K562 (cell line): ENCODE results near the gene ERP29. TPM values are rescaled to one million over a fixed set of nuclear protein-coding genes. Genes with fewer than 3 reads are reported as not detected.

ENCODE experiments used
- CHD2 ChIP-seq: IDR thresholded peaks from 2 replicates; pipeline ENCODE4 v1.6.1; 2011; ENCODE audit warnings: low read depth, low read length
- EHMT2 ChIP-seq: fragments of 450-650 bp; IDR thresholded peaks from 2 replicates; pipeline ENCODE4 v1.6.1; 2018; ENCODE audit warnings: antibody characterized with exemption
- FOXJ3 ChIP-seq: sonication (generic); formaldehyde crosslinking; IDR thresholded peaks from 2 replicates; pipeline ENCODE4 v1.4.0; 2020; ENCODE audit warnings: mild to moderate bottlenecking, missing genetic modification reagents
- JUND ChIP-seq, 2 experiments: IDR thresholded peaks; 2 replicates in 1 of 2; 3 replicates in 1 of 2; pipeline ENCODE4 v1.6.1; 2011; ENCODE audit warnings: borderline replicate concordance in 2 of 2, low read depth in 2 of 2, low read length in 2 of 2, improper control_type of control experiment in 1 of 2, missing biosample characterization in 1 of 2, missing genetic modification characterization in 1 of 2, missing genetic modification reagents in 1 of 2
- NFIC ChIP-seq: fragments of 450-650 bp; IDR thresholded peaks from 2 replicates; pipeline ENCODE4 v1.6.1; 2017; ENCODE audit warnings: mild to moderate bottlenecking, inconsistent platforms
- RBBP5 ChIP-seq: fragments of 200-600 bp; sonication (generic); IDR thresholded peaks from 2 replicates; pipeline ENCODE4 v1.6.1; 2012; ENCODE audit warnings: borderline replicate concordance, mild to moderate bottlenecking, low read length, control low read depth, inconsistent platforms; ENCODE audit not compliant: insufficient read depth, poor library complexity, severe bottlenecking
- RBM17 ChIP-seq: fragments of 200-400 bp; formaldehyde crosslinking; IDR thresholded peaks from 2 replicates; pipeline ENCODE4 v1.6.1; 2017; ENCODE audit warnings: low read depth, mild to moderate bottlenecking, low read length, borderline replicate concordance
- RCOR1 ChIP-seq, 2 experiments: IDR thresholded peaks; 2 replicates each; pipeline ENCODE4 v1.6.1; 2012; ENCODE audit warnings: low read depth in 2 of 2, low read length in 2 of 2, borderline replicate concordance in 1 of 2, improper control_type of control experiment in 1 of 2
- SETDB1 ChIP-seq: IDR thresholded peaks from one replicate; pipeline ENCODE4 v1.6.1; 2012; ENCODE audit warnings: low read length, control low read depth, inconsistent platforms
- SRF ChIP-seq, 2 experiments: fragments of 250-450, 450-650 bp in 1 of 2; sonication (Bioruptor Pico) in 1 of 2; sonication (generic) in 1 of 2; formaldehyde crosslinking; IDR thresholded peaks; 2 replicates each; pipeline versions ENCODE4 v1.5.0 to v1.5.1; 2020 to 2022; ENCODE audit warnings: mild to moderate bottlenecking in 1 of 2, missing genetic modification reagents in 1 of 2
- U2AF2 ChIP-seq: fragments of 200-400 bp; formaldehyde crosslinking; optimal IDR thresholded peaks from 2 replicates; pipeline ENCODE3; 2017; ENCODE audit warnings: low read depth, mild to moderate bottlenecking, low read length
- ZFX ChIP-seq: sonication (generic); formaldehyde crosslinking; IDR thresholded peaks from 2 replicates; pipeline ENCODE4 v1.8.0; 2022; ENCODE audit warnings: mild to moderate bottlenecking, missing genetic modification reagents, moderate library complexity
- polyA plus RNA-seq, 8 experiments: library from polyadenylated mRNA; depleted of rRNA in 4 of 8; stranded (reverse) in 5 of 8; unstranded in 3 of 8; fragments of >200 nt; fragmentation: Nextera tagmentation in 2 of 8; fragmentation: Illumina TruSeq in 1 of 8; extraction: Ambion mirVana in 2 of 8; extraction: Trizol in 1 of 8; gene quantifications; 2 replicates each; pipeline versions ENCODE4 v1.2.1 to v1.2.3, GENCODE V29; 2011 to 2014; ENCODE audit warnings: inconsistent platforms in 1 of 8, missing spikeins in 1 of 8
- total RNA-seq, 7 experiments: library from RNA; depleted of rRNA in 6 of 7; stranded (reverse); fragments of >200 nt in 6 of 7; fragmentation: Illumina TruSeq in 2 of 7; extraction: Trizol in 2 of 7; gene quantifications; 2 replicates each; pipeline versions ENCODE4 v1.2.1 to v1.2.3, GENCODE V29; 2011 to 2021; ENCODE audit warnings: low replicate concordance in 1 of 7
- TF ChIP-seq, protein P1 (sequence below), 2 experiments: fragments of 450-650 bp; IDR thresholded peaks; 2 replicates each; pipeline ENCODE4 v1.6.1; 2016; ENCODE audit warnings: mild to moderate bottlenecking in 2 of 2, borderline replicate concordance in 1 of 2, low read depth in 1 of 2, moderate library complexity in 1 of 2
- TF ChIP-seq, protein P2 (sequence below), 3 experiments: IDR thresholded peaks in 2 of 3; conservative IDR thresholded peaks in 1 of 3; 2 replicates each; pipeline ENCODE4 v1.5.1; 2011 to 2012; ENCODE audit warnings: low read length in 3 of 3, mild to moderate bottlenecking in 3 of 3, control low read depth in 2 of 3, improper control_type of control experiment in 1 of 3, inconsistent platforms in 1 of 3, low read depth in 1 of 3, mixed read lengths in 1 of 3, moderate library complexity in 1 of 3; ENCODE audit not compliant: insufficient read depth in 2 of 3

ERP29 gene
- total and polyA plus RNA-seq, 9 of the 15 experiments (the other 6 are each of a cell fraction or from before 2014, with no cell fraction given), result 42.4 to 146 (median 111) TPM

DNA sequence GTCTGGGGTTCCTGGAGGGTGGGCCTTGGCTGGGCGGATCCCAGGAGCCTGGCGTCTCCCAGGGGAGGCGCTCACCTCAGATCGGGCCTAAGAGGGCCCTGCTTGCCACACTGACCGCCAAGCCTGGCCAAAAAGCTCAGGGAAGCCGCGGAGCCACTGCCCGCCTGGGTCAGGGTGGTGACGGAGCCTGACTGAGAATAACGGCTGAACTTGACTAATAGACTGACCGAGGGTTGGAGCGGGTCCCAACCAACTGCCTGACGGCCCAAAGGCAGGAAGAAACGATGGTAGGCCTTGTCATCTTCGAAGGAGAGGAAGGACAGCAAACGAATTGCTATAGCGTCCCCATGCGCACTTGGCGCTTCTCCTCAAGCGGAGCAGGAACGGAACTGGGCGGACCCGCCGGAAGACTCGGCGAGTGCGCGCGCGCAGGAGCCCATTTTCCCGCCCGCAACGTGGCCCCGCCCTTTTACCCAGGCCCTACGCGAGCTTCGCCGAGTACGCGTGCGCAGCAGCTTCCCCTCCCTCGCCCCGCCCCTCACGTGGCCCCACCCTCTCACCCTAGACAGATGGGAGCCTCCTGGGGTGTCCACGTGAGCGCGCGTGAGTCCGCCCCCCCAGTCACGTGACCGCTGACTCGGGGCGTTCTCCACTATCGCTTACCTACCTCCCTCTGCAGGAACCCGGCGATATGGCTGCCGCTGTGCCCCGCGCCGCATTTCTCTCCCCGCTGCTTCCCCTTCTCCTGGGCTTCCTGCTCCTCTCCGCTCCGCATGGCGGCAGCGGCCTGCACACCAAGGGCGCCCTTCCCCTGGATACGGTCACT lies at the start of gene ERP29, which contains the start of gene TMEM116 (continued):
- TF ChIP-seq, protein P1, sequence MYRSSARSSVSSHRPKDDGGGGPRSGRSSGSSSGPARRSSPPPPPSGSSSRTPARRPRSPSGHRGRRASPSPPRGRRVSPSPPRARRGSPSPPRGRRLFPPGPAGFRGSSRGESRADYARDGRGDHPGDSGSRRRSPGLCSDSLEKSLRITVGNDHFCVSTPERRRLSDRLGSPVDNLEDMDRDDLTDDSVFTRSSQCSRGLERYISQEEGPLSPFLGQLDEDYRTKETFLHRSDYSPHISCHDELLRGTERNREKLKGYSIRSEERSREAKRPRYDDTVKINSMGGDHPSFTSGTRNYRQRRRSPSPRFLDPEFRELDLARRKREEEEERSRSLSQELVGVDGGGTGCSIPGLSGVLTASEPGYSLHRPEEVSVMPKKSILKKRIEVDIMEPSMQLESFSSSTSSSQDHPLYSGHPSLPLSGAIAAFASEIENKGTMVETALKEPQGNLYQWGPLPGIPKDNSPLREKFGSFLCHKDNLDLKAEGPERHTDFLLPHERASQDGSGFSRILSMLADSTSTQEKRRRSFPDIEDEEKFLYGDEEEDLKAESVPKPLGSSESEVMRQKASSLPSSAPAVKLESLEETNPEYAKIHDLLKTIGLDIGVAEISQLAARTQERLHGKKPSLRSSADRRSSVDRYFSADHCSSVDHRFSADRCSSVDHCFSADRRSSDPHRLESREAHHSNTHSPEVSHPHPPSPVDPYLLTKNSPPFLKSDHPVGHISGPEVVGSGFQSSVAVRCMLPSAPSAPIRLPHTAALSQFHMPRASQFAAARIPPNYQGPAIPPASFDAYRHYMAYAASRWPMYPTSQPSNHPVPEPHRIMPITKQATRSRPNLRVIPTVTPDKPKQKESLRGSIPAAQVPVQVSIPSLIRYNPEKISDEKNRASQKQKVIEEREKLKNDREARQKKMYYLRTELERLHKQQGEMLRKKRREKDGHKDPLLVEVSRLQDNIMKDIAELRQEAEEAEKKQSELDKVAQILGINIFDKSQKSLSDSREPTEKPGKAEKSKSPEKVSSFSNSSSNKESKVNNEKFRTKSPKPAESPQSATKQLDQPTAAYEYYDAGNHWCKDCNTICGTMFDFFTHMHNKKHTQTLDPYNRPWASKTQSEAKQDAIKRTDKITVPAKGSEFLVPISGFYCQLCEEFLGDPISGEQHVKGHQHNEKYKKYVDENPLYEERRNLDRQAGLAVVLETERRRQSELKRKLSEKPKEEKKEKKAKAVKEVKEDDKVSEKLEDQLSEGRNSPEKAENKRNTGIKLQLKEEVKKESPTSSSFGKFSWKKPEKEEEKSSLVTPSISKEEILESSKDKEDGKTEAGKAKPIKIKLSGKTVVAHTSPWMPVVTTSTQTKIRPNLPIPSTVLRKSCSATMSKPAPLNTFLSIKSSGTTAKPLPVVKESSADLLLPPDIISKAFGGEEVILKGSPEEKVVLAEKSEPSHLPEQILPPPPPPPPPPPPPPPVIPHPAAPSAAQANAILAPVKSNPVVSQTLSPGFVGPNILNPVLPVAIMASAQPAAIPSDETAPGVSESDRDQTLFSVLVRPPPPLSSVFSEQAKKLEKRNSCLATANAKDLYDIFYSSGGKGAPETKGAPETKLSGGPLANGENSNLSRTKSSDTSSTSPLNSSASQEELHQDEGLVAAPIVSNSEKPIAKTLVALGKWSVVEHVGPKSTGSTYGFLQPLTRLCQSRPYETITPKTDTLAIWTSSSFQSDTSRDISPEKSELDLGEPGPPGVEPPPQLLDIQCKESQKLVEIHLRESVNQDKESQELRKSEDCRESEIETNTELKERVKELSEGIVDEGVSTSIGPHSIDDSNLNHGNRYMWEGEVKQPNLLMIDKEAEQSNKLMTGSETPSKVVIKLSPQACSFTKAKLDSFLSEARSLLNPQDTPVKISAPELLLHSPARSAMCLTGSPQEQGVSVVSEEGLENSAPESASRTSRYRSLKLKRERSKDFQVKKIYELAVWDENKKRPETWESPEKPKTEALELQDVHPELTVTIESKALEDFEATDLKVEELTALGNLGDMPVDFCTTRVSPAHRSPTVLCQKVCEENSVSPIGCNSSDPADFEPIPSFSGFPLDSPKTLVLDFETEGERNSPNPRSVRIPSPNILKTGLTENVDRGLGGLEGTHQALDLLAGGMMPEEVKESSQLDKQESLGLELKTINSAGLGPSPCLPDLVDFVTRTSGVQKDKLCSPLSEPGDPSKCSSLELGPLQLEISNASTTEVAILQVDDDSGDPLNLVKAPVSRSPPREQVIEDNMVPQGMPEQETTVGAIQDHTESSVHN (IDR thresholded peaks at IDR 0.05; ENCODE audit: borderline replicate concordance in 1 of 2, low read depth in 1 of 2), result peak in 1 of 2 experiments; percentile 84; a peak in 2 of 4 replicates
- TF ChIP-seq RBBP5 (peak; percentile 52), SRF (CRISPR knock-in tag; IDR thresholded peaks at IDR 0.05) (peak in 1 of 2 experiments; percentile 55; a peak in 2 of 4 replicates), NFIC (peak; percentile 52; the same call in 1 of the 2 replicates), EHMT2 (peak; percentile 39; the same call in 1 of the 2 replicates), SETDB1 (no peak), CHD2 (no peak), RBM17 (no peak), RCOR1 (IDR thresholded peaks at IDR 0.05; ENCODE audit: borderline replicate concordance in 1 of 2, low read depth in 2 of 2, low read length in 2 of 2) (0 out of 4 replicates have a peak, but pooled peaks of 1 of the 2 experiments have one; percentile 28), JUND (IDR thresholded peaks at IDR 0.05; ENCODE audit: borderline replicate concordance, low read depth, low read length) (peak; percentile 48; the same call in 1 of the 2 replicates), JUND (tag; IDR thresholded peaks at IDR 0.05; ENCODE audit: borderline replicate concordance, low read depth, low read length) (peak; percentile 30; the same call in 1 of the 3 replicates), ZFX (CRISPR knock-in tag) (peak; percentile 96), FOXJ3 (CRISPR knock-in tag) (no peak), U2AF2 (no peak)
- TF ChIP-seq, protein P2, sequence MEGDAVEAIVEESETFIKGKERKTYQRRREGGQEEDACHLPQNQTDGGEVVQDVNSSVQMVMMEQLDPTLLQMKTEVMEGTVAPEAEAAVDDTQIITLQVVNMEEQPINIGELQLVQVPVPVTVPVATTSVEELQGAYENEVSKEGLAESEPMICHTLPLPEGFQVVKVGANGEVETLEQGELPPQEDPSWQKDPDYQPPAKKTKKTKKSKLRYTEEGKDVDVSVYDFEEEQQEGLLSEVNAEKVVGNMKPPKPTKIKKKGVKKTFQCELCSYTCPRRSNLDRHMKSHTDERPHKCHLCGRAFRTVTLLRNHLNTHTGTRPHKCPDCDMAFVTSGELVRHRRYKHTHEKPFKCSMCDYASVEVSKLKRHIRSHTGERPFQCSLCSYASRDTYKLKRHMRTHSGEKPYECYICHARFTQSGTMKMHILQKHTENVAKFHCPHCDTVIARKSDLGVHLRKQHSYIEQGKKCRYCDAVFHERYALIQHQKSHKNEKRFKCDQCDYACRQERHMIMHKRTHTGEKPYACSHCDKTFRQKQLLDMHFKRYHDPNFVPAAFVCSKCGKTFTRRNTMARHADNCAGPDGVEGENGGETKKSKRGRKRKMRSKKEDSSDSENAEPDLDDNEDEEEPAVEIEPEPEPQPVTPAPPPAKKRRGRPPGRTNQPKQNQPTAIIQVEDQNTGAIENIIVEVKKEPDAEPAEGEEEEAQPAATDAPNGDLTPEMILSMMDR (IDR thresholded peaks at IDR 0.05 in 2 of 3, conservative IDR thresholded peaks at IDR 0.05 in 1 of 3; ENCODE audit: insufficient read depth in 2 of 3, low read depth in 1 of 3, low read length in 3 of 3), result peak; percentile 62 to 74 (median 70); a peak in 5 of 6 replicates
